Measurements from ENCODE around the gene ITGA8.
A peak's percentile ranks its signal among the peaks of the same experiment; 100 is the strongest.
"Not testable (repeated sequence)": the region's sequence is repeated elsewhere in the genome, so short reads cannot be mapped to it uniquely, and the experiment has no call there.

The ITGA8 gene

DNA sequence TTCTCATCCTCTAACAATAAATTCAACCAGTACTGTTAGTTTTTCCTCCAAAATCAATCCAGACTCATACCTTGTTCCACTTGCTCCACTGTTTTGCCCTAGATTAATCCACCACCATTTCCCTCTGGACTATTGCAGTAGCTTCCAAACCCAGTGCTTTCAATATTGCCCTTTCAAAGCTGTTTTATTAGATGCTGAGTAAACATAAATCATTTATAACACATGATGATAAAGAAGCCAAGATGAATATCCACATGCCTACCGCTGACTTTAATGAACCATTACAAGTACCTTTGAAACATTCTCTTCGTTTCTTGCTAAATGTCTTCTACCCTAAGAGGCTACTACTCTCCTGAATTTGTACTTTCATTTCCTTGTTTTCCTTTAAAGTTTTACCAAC lies 174.5 kb downstream of the ITGA8 start:
- no peak for DNase-seq

DNA sequence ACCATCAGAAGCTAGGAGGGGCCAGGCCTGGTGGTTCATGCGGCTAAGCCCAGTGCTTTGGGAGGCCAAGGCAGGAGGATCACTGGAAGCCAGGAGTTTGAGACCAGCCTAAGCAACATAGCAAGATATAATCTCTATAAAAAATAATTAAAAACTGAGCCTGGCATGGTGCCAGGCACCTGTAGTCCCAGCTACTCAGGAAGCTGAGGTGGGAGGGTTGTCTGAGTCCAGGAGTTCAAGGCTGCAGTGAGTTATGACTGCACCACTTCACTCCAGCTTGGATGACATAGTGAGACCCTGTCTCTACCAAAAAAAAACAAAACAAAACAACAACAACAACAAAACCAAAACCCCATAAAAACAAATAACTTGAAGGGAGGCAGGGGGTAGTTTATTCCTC lies 175.7 kb downstream of the ITGA8 start:
- DNase-seq = no peak

DNA sequence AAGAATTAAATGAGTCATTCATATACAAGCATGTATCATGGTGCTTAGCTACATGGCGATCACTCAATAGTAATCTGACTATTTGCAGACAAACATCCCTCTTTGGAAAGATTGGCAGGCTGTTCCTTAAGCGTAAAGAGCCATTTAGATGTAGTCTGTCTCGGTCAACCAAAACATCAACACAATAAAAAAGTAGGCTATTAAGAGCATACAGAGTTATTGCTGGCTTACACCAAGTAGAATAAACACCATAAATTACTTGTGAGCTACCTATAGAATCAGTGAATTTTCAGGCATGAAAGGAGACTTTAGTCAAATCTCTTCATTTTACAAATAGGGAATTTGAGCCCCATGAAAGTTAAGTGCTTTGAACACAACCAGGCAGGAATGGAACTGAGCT lies 176.9 kb downstream of the ITGA8 start:
- DNase-seq = no peak

GRCh38 chr10:15541376-15541775 lies 178.3 kb downstream of the ITGA8 start:
- DNase-seq = no peak

DNA sequence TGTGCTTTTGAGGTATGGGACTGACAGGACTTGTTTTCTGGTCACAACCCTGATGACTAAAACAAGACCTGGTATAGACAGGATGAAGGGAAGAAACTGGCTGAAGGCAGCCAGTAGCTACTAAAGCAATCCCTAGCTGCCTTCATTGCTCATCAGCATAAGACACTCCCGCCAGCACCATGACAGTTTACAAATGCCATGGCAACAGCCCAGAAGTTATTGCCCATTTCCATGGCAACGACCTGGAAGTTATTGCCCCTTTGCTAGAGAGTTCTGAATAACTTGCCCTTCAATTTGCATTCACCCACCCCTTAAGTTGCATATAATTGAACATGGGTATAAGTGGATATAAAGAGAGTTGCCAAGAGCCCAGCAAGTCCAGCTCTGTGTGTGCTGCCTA lies 179.0 kb downstream of the ITGA8 start:
- no peak for DNase-seq

- no peak for DNase-seq
These were observed 180.5 kb downstream of the ITGA8 start for GRCh38 chr10:15539262-15539661.

DNA sequence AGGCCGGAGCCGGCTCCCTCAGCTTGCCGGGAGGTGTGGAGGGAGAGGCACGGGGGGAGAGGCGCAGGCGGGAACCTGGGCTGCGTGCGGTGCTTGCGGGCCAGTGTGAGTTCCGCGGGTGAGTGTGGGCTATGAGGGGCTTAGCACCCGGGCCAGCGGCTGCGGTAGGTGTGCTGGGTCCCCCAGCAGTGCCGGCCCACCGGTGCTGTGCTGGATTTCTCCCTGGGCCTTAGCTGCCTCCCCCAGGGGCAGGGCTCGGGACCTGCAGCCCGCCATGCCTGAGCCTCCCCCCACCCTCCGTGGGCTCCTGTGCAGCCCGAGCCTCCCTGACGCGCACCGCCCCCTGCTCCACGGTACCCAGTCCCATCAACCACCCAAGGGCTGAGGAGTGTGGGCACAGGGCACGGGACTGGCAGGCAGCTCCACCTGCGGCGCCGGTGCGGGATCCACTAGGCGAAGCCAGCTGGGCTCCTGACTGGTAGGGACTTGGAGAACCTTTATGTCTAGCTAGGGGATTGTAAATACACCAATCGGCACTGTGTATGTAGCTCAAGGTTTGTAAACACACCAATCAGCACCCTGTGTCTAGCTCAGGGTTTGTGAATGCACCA lies 184.7 kb downstream of the ITGA8 start:
- DNase-seq = not testable (repeated sequence)

DNA sequence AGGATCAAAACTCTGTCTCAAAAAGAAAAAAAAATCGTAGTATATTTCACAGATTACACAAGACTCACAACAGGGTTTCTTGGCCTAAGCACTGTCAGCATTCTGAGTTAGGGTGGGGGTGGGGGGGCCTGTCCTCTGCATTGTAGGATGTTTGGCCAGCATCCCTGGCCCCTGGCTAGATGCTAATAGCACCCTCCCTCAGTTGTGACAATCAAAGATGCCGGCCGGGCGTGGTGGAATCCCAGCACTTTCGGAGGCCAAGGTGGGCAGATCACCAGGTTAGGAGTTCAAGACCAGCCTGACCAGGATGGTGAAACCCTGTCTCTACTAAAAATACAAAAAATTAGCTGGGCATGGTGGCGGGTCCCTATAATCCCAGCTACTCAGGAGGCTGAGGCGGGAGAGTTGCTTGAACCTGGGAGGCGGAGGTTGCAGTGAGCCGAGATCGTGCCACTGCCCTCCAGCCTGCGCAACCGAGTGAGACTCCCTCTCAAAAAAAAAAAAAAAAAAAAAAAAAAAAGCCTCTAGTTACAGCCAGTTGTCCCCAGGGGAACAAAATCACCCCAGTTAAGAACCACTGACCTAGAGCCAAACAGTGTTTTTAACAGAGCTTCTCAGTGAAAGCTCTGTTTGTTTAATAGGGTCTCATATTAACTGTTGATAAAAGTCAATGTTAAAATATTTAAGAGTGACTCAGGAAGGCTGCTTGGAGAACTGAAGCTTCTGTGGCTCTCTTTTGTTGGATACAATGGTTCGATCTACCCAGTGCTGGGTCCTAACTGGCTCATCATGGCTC lies 187.6 kb downstream of the ITGA8 start:
- no peak for DNase-seq

GRCh38 chr10:15528859-15529239 lies 190.9 kb downstream of the ITGA8 start:
- DNase-seq = no peak

- DNase-seq = no peak
These were observed 193.0 kb downstream of the ITGA8 start for GRCh38 chr10:15526754-15527153.

- DNase-seq = no peak
These were observed 198.3 kb downstream of the ITGA8 start for GRCh38 chr10:15521328-15521903.

GRCh38 chr10:15518250-15518649 lies 201.5 kb downstream of the ITGA8 start:
- DNase-seq = no peak

DNA sequence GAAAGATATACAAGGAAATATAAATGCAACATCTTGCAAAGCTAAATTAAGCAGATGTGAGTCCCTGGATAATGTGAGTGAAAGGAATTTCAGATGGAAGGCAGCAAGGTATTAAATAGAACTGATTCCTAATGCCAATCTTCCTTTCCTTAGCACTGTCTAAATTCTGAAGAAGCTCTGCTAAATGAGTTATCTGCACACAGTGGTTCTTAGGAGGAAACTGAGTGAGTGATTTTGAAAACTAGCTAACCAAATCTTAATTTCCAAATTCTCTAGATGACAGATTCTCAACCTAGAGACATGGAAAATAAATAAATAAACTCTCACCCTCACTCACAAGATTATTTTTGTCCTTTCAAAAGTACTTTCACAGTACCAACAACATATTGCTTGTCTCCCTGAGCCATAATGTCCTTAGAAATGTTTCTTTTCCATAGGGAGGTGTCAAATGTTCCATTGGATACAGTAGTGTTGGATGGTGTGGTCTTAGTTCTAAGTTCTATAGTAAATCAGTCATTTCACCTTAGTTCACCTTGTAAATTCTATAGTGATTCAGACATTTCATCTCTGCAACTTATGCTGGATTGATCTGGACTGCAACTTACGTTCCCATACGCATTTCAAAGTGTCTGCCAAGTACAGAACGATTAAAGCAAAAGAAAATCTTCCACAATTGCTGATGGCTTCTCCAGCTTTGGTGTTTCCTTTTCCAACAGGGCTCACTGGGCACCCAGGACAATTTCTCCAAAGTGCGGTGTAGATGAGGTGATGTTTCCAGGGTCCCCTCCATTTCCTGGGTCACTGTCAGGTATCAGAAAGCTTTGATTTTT lies 203.3 kb downstream of the ITGA8 start:
- DNase-seq = no peak

- DNase-seq = no peak
These were observed 204.5 kb downstream of the ITGA8 start for GRCh38 chr10:15515202-15515601.

DNA sequence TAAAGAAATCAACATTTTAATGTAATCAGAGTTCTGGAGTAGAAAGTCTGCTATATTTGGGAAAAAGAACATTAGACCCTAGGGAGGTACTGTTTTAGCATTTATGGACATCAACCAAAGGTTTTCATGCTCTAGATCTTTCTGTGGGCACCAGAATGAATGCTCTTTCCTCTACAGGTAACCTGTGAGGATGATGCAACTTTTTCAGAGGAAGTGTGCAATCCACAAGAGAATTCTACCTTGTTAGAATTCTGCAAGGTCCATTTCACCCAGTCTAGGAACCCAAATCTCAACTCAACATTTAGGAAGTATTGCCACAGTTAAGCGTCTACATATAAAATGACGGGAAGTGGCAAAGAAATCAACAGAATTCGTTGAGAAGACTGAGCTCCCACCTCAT lies 208.8 kb downstream of the ITGA8 start:
- no peak for DNase-seq

GRCh38 chr10:15505329-15505728 lies 214.4 kb downstream of the ITGA8 start:
- no peak for DNase-seq

GRCh38 chr10:15504101-15504840 lies 215.5 kb downstream of the ITGA8 start:
- no peak for DNase-seq

DNA sequence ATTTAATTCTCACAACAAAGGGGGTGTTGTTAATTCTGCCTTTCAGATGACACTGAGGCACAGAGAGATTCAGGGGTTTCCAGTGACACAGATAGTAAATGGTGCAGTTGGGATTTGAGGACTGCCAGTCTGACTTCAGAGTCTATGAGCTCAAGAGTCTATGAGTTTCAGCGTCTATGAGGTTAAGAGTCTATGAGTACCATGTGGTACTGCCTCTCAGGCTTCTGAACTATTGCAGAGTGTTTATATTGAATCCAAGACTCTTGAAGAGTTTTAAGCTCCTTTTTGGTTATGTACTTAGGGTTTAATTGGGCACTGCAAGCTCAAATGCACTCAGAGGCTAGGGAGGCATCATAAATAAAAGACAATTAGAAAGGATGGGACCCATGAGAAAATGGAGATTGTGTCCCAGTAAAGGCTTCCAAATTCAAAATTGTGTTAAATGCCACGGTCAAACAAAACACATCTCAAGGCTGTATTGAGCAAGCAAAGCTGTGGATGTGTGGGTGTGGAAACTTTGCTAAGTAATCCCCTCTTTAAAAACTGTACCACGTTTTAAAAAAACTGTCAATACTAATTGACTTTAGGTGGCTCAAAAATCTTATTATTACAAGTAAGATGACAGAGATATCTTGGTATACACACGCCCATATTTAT lies 224.7 kb downstream of the ITGA8 start:
- peak; percentile 47 for DNase-seq

GRCh38 chr10:15491856-15492642 lies 227.7 kb downstream of the ITGA8 start:
- DNase-seq = no peak

DNA sequence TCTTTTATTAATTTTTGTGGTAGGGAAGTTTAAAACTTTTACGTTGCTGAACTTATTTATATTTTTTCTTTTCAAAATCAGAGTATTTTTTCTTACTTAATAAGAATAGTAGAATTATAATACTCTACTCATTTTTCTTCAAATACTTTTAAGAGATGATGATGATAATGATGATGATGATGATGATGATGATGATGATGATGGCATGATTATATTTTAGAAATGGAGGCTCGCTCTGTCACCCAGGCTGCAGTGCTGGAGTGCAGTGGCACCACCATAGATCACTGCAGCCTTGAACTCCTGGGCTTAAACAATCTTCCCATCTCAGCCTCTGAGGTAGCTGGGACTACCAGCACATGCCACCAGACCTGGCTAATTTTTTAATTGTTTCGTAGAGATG lies 230.3 kb downstream of the ITGA8 start:
- no peak for DNase-seq

- DNase-seq = no peak
These were observed 232.3 kb downstream of the ITGA8 start for GRCh38 chr10:15487376-15487775.
